HG02623 (cell line): ENCODE results near the gene PIK3CA.
"Not testable (repeated sequence)": the region's sequence is repeated elsewhere in the genome, so short reads cannot be mapped to it uniquely, and the experiment has no call there.

Source experiments
- ATAC-seq: cut with Tn5 transposase; IDR thresholded peaks from one replicate; pipeline ENCODE4 v1.9.1; 2021; ENCODE audit warnings: moderate library complexity; ENCODE audit not compliant: unreplicated experiment

The PIK3CA gene

DNA sequence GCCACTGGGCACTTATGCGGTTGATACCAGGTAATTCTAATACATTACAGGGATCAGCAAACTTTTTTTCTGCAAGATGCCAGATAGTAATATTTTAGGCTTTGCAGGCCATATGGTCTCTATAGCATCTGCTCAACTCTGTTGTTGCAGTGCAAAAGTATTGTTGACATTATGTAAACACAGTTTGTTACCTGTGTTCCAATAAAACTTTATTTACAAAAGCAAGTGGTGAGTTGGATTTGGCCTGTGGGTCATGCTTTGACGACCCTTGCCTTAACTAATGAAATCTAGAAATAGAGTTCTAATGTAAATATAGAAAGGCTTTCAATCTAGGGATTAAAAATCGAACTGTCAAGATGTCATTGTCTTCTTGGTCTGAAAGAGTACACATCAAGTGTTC, 44.4 kb downstream of the PIK3CA start:
- no peak for ATAC-seq

DNA sequence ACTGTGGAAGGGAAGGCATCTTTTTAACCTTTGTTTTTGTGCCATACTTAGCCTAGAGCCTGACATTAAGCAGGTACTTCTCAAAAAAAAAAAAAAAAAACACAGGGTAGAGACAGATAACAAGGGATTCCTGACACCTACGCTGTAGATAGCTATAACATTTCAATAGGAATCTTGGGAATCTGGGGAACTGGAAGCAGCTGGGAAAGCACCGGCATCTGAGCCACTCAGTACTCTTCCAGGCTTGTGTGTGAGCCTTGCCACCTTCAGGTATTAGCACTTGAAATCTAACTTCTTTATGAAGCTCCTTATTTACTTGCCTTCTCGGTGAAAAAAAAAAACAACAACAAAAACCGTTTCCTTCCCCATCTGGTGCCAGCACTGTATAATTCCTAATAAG, 46.8 kb downstream of the PIK3CA start:
- ATAC-seq, result no peak

DNA sequence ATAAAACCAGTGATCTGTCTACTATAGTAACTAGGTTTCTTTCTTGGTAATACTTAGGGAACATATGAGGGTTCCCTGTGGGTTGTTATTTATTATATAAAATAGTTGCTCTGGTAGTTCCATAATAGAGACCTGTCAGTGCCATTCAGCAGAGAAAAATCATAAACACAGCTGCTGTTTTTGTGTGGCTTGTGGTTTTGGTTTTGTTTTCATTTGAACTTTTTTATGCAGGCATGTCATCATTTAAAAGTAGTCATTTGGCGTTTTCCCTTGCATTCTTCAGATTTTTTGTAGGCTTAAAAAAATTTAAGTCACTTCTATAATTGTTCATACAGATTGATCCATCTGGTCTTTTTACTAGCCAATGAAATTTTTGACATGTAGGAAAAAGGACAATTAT, 47.9 kb downstream of the PIK3CA start:
- peak; percentile 86 for ATAC-seq

- ATAC-seq, result no peak
Observed at GRCh38 chr3:179196700-179197099, 48.5 kb downstream of the PIK3CA start.

DNA sequence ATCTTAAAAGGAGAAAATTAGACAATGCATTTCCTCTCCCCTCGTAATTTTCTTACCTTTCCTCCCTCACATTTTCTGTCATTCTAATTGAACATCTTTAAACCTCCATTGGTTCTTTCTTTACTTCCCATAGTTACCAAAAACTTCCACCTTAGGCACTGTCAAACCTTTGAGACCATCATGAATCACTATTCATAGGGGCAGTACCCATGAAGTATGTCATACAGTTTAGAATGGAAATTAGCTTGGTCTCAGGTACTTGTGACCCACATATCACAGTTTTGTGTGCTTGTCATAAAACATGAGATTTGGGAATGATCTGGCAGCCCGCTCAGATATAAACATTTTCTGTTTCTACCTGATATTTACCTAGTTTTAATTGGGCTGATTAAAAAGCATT, 52.6 kb downstream of the PIK3CA start:
- ATAC-seq, result no peak

DNA sequence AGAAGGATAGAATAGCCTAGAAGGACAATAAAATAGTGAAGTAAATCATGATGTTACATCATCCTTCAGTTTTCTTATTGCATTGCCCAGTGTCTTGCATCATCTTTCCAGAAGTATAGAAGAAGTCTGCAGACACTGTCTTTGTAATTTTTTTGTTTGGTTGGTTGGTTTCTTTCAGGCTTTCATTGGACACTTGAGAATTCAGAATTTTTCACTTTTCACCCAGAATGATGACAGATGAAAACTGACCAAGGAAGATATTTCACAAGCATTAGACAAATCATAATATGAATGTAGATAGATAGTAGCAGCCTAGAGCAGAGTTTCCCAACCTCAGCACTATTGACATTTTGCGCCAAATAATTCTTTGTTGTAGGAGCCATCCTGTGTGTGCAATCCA, 67.4 kb downstream of the PIK3CA start:
- not testable (repeated sequence) for ATAC-seq

DNA sequence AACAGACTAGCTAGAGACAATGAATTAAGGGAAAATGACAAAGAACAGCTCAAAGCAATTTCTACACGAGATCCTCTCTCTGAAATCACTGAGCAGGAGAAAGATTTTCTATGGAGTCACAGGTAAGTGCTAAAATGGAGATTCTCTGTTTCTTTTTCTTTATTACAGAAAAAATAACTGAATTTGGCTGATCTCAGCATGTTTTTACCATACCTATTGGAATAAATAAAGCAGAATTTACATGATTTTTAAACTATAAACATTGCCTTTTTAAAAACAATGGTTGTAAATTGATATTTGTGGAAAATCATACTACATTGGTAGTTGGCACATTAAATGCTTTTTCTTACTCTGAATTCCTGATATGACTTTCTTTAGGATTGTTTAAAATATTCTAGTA, 70.1 kb downstream of the PIK3CA start:
- ATAC-seq, result not testable (repeated sequence)

GRCh38 chr3:179223548-179223947, 75.4 kb downstream of the PIK3CA start:
- no peak for ATAC-seq

DNA sequence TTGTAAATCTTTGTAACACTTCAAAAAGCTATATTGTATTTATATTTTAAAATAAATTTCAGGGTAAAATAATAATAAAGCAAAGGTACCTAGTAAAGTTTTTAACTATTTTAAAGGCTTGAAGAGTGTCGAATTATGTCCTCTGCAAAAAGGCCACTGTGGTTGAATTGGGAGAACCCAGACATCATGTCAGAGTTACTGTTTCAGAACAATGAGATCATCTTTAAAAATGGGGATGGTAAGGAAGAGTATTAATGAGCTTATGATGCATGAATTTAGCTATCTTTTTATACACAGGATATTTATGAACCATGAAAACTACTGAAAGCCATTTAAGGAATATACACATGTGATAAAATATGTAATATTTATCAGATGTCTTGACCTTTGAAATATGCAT, 76.4 kb downstream of the PIK3CA start:
- ATAC-seq, result no peak

GRCh38 chr3:179227349-179227748, 79.2 kb downstream of the PIK3CA start:
- ATAC-seq, result no peak

DNA sequence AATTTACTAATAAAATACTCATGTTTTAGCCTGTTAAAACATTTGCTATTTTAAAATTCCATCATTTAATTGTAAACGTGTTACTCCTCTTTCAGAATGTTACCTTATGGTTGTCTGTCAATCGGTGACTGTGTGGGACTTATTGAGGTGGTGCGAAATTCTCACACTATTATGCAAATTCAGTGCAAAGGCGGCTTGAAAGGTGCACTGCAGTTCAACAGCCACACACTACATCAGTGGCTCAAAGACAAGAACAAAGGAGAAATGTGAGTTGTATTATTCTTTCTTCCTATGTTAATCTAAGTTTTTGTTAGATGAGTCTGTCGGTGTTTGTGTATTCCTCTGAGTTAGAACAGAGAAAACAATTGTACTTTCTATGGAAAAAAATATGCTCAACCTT, 81.0 kb downstream of the PIK3CA start:
- no peak for ATAC-seq

DNA sequence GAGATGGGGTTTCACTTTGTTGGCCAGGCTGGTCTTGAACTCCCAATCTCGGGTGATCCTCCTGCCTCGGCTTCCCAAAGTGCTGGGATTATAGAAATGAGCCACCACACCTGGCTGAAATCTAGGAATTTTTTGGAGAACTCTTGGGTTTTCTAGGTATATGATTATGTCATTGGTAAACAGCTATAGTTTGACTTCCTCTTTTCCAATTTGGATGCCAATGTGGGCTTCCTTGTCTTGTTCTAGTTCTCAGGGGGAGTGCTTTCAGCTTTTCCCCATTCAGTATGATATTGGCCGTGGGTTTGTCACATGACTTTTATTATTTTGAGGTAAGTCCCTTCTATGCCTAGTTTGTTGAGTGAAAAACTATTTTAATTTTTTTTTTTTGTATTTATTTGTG, 84.9 kb downstream of the PIK3CA start:
- no peak for ATAC-seq

GRCh38 chr3:179234199-179234598, 86.0 kb downstream of the PIK3CA start:
- no peak for ATAC-seq

DNA sequence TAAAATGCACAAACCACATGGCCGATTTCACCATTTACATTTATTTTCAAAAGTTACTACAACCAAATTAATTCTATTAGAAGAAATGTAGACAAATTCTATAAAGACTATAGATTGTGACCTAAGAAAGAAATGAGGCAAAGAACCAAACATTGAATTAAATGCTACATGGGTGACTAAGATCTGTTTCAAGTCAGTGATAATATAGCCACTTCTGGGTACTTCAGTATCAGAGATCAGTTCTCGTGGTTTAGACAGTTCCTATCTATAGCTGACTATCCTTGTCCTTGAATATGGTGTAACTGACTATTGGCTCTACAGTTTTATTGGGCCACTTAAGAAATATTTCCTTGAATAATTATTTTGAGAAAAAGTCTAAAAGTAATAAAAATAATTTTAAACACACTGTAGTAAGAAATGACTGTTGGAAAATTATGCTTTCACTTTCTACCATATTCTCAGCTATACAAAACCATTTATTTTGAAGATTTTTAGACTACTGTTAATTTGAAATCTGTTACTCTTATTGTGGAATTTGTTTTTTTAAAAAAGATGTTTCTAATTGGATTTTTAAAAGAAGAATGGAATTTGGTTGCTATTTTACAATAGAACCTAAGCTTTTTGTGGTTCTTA, 88.6 kb downstream of the PIK3CA start:
- ATAC-seq, result peak; percentile 84

- ATAC-seq, result not testable (repeated sequence)
Observed at GRCh38 chr3:179240299-179240698, 92.1 kb downstream of the PIK3CA start.

DNA sequence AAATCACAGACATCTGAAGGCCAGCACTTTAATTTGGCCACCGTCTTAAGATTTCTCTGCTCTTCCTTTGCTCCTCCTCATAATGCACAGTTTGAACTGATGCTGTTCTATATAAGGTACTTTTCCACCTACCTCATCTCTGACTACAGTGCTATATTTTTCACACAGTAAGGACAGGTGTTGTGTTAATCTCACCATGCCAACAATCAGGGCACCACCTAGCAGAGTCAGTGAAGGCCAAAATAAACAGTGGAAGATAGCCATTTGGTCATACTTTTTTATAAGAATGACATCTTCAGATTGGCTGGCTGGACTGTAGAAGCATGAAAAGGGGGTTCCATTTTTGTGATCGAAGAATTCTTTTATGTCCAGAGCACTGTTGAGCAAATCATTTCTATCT, 94.7 kb downstream of the PIK3CA start:
- not testable (repeated sequence) for ATAC-seq

DNA sequence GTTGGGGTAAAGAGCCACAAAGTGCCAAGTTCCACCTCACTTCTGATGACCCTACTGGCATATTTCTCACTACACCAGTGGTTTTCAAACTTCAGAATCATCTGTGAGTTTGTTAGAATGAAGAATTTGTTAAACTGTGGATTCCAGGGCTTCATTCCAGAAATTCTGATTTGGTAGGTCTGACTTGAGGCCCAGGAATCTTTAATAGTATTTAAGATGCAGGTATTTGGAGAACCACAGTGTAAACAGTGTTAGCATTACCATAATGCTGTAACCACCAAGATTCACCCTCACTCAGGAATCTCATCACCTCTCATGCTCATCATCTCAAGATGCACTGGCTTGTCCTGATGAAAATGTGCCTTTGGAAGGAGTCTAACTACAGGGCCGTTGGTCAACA, 96.7 kb downstream of the PIK3CA start:
- no peak for ATAC-seq

DNA sequence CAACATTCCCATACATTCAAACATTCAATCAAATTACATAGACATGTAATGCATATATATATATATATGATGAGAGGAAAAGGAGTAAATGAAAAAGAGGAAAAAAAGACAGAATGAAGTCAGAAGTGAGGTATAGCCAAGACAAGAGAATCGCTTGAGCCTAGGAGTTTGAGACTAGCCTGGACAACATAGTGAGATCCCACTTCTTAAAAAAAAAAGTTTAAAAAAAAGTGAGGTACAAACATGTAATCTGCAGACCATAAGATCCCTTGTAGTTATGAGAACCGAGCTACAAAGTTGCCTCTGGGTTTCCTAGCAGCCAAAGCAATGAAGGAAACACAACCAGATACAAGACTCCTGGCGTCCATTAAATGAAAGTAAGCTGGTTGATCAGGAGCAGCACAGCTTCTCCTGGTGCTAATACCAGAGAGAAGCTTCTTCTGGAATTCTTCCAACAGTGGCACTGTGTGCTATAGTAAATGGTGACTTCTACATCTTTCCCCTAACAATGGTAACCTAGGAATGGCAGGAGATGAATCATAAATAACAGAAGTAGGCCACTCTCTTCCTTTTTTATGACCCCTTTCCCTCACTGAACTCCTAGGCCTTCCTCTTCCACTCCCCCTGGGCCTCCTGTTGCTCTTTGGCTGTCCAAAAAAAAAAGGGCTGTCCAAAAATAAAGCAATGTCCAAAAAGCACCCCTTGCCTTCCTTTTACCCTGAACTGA, 99.3 kb downstream of the PIK3CA start:
- no peak for ATAC-seq

GRCh38 chr3:179250803-179251476, 102.8 kb downstream of the PIK3CA start, which contains the start of gene KCNMB3:
Gene KCNMB3, minus strand, starts transcription at chr3:179251114. Its CDS starts 124 bp downstream, at chr3:179250990.
- ATAC-seq, result no peak

DNA sequence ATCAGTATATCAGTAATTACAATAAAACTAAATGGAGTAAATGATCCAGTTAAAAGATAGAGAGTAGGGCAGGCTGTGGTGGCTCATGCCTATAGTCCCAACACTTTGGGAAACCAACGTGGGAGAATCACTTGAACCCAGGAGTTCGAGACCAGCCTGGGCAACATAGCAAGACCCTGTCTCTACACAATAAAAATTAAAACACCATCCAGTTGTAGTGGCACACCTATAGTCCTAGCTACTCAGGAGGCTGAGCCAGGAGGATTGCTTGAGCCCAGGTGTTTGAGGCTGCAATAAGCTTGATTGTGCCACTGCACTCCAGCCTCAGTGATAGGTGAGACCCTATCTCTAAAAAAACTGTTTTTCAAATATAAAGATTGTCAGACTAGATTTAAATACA, 108.7 kb downstream of the PIK3CA start:
- no peak for ATAC-seq

GRCh38 chr3:179257742-179258141, 109.6 kb downstream of the PIK3CA start:
- not testable (repeated sequence) for ATAC-seq

DNA sequence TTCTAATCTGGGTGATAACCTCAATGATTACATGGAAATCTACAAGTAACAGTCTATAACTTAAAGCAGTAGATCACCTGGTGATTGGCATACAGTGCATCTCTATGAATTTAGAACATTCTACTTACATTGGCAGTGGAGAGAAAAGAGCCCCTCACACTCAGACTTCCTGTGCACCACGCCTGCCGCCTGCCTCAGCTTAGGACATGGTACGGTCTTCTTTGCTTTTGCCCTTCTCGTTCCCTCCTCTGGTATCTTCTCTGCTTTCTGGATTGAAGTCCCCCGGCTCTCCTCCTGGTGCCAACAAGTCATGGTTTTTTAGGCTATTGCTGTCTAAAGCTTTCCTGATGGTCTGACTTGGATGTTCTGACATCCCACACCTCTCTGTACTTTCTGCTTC, 110.7 kb downstream of the PIK3CA start:
- ATAC-seq, result no peak
